Activated CD8-positive, alpha-beta T cell treated with anti-CD3 and anti-CD28 coated beads for 36 hours (primary cell): ENCODE data around the gene LUZP2. TPM values are rescaled to one million over a fixed set of nuclear protein-coding genes. Genes with fewer than 3 reads are reported as not detected.

ENCODE experiments used
- ATAC-seq: fragments of 200-7000 bp; cut with Tn5 transposase; one replicate; pipeline ENCODE4 v1.10.0; 2021; ENCODE audit warnings: mild to moderate bottlenecking, moderate library complexity
- CTCF ChIA-PET: fragments of 350-600 bp; sonication (Branson Sonifier 250); formaldehyde crosslinking; loops from one replicate; lab custom pipeline; 2021; ENCODE audit warnings: antibody characterized with exemption; lab: Charles Lee
- POLR2A ChIA-PET: fragments of 350-600 bp; sonication (Branson Sonifier 250); formaldehyde crosslinking; loops from one replicate; lab custom pipeline; 2021; ENCODE audit warnings: antibody characterized with exemption; lab: Charles Lee
- DNase-seq: peaks from one replicate; pipeline ENCODE4 v3.0.0-alpha.2; 2020
- H3K27ac Mint-ChIP-seq: one replicate; pipeline ENCODE4 v1.8.0; 2021; ENCODE audit warnings: mild to moderate bottlenecking, mixed read lengths
- H3K27me3 Mint-ChIP-seq: one replicate; pipeline ENCODE4 v1.8.0; 2021; ENCODE audit warnings: mixed read lengths
- H3K36me3 Mint-ChIP-seq: one replicate; pipeline ENCODE4 v1.8.0; 2021; ENCODE audit warnings: low read depth, mixed read lengths
- H3K4me1 Mint-ChIP-seq: one replicate; pipeline ENCODE4 v1.8.0; 2021; ENCODE audit warnings: low read depth, mixed read lengths
- H3K4me3 Mint-ChIP-seq: one replicate; pipeline ENCODE4 v1.8.0; 2021; ENCODE audit warnings: mild to moderate bottlenecking, moderate library complexity, mixed read lengths
- H3K9me3 Mint-ChIP-seq: one replicate; pipeline ENCODE4 v1.8.0; 2021; ENCODE audit warnings: mixed read lengths
- CTCF ChIP-seq: fragments of 200-600 bp; IDR thresholded peaks from one replicate; pipeline ENCODE4 v1.8.0; 2022; ENCODE audit warnings: antibody characterized with exemption, mild to moderate bottlenecking
- intact Hi-C: fragments of 100-400 bp; cut with micrococcal nuclease; formaldehyde crosslinking; loops from one replicate; pipeline ENCODE4 v1.10.0; 2022
- total RNA-seq, 2 experiments: library from RNA; stranded (reverse); gene quantifications; one replicate each; pipeline ENCODE4 v1.2.3, GENCODE V29; 2021

The LUZP2 gene
- total RNA-seq, 2 experiments from 2014 or later: not detected

DNA sequence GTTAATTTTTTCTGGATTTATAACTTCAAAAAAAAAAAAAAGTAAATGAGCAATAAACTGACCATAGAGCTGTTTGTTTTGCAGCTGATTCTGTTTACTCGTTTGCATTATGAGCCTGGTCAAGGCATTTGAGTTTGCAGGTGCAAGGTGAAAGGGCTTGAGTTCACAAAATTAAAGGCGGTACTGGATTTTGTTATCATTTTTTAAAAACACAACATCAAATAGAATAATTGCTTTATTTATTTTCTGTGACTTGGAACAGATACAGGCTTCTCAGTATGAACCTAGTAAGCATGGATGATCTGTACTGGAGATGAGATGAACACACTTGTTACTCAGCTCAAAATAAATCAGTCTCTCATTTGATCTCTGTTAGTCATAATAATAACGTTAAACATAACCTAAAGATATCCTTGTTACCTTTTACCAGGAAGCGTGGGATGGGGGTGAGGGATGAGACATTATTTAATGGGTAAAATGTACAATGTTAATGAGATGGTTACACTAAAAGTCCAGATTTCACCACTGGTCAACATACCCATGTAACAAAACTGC lies 137.8 kb downstream of the LUZP2 start:
- DNase-seq (no peak), ATAC-seq (no peak)
- ChIA-PET POLR2A (no interaction called here), CTCF (no interaction called here)
- TF ChIP-seq CTCF: no peak
- H3K9me3 Mint-ChIP-seq: peaks cover 4% of the 10 kb centered on the region
- H3K4me3 Mint-ChIP-seq: no peak overlapping the region
- H3K36me3 Mint-ChIP-seq: no peaks in the 10 kb centered on the region
- no peaks in the 10 kb centered on the region for H3K27me3 Mint-ChIP-seq
- no peaks in the 10 kb centered on the region for H3K4me1 Mint-ChIP-seq
- no peak overlapping the region for H3K27ac Mint-ChIP-seq
- intact Hi-C loops: no loop called here

- intact Hi-C loops: no loop called here
- H3K36me3 Mint-ChIP-seq: no peaks in the 10 kb centered on the region
- POLR2A ChIA-PET: no interaction called here
- H3K4me3 Mint-ChIP-seq: no peak overlapping the region
- TF ChIP-seq CTCF: no peak
- ATAC-seq (no peak), DNase-seq (no peak)
- H3K9me3 Mint-ChIP-seq: peaks cover 4% of the 10 kb centered on the region
- H3K27me3 Mint-ChIP-seq: no peaks in the 10 kb centered on the region
- CTCF ChIA-PET: no interaction called here
- no peaks in the 10 kb centered on the region for H3K4me1 Mint-ChIP-seq
- no peak overlapping the region for H3K27ac Mint-ChIP-seq
Observed at GRCh38 chr11:24635588-24636290, 138.9 kb downstream of the LUZP2 start.

- H3K36me3 Mint-ChIP-seq: no peaks in the 10 kb centered on the region
- H3K4me3 Mint-ChIP-seq: no peak overlapping the region
Observed at GRCh38 chr11:24636291-24636629, 139.4 kb downstream of the LUZP2 start.

DNA sequence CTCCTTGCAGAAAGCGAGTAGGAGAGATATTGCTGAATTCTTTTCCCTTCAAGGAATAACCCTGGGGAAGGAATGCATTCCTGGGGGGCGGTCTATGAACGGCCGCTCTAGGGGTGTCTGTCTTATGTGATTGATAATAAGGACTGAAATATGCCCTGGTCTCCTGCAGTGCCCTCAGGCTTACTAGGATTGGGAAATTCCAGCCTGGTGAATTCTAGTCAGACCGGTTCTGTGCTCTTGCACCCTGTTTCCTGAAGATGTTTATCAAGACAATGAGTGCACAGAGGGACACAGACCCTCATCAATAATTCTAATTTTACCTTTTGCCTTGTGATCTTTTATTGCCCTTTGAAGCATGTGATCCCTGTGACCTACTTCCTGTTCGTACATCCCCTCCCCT lies 140.7 kb downstream of the LUZP2 start:
- Mint-ChIP-seq H3K9me3 (peaks cover 4% of the 10 kb centered on the region), H3K27me3 (no peaks in the 10 kb centered on the region), H3K4me3 (no peak overlapping the region), H3K4me1 (no peaks in the 10 kb centered on the region), H3K36me3 (no peaks in the 10 kb centered on the region), H3K27ac (no peak overlapping the region)
- no peak for DNase-seq
- ATAC-seq: no peak
- CTCF ChIA-PET: no interaction called here
- intact Hi-C loops: no loop called here
- POLR2A ChIA-PET: no interaction called here
- no peak for TF ChIP-seq CTCF

More at GRCh38 chr11:24636291-24636629, 139.4 kb downstream of the LUZP2 start:
- DNase-seq: no peak
- ChIA-PET CTCF (no interaction called here), POLR2A (no interaction called here)
- no peak overlapping the region for H3K27ac Mint-ChIP-seq
- H3K4me1 Mint-ChIP-seq: no peaks in the 10 kb centered on the region
- no peaks in the 10 kb centered on the region for H3K27me3 Mint-ChIP-seq
- no peak for ATAC-seq
- peaks cover 4% of the 10 kb centered on the region for H3K9me3 Mint-ChIP-seq
- intact Hi-C loops: no loop called here
- no peak for TF ChIP-seq CTCF

- DNase-seq: no peak
- Mint-ChIP-seq H3K36me3 (no peaks in the 10 kb centered on the region), H3K4me3 (no peak overlapping the region), H3K27ac (no peak overlapping the region), H3K27me3 (no peaks in the 10 kb centered on the region), H3K9me3 (peaks cover 2% of the 10 kb centered on the region), H3K4me1 (no peaks in the 10 kb centered on the region)
- TF ChIP-seq CTCF: no peak
- intact Hi-C loops: no loop called here
- ChIA-PET POLR2A (no interaction called here), CTCF (no interaction called here)
- no peak for ATAC-seq
Observed at GRCh38 chr11:24642648-24643047, 145.8 kb downstream of the LUZP2 start.
